ENCODE measurements around the gene EVC2. TPM values are rescaled to one million over a fixed set of nuclear protein-coding genes. Genes with fewer than 3 reads are reported as not detected.

Gene EVC2
- total RNA-seq, 1 experiment from 2014 or later: 3.2 TPM

GRCh38 chr4:5647351-5647750 is 61.0 kb downstream of the EVC2 start:
- no peaks in the 10 kb centered on the region for H3K27me3 ChIP-seq (ENCODE audit: low read length)
- no peak for TF ChIP-seq CTCF (conservative IDR thresholded peaks at IDR 0.05; ENCODE audit: low read depth, low read length)
- no peak for TF ChIP-seq EZH2phosphoT487 (IDR thresholded peaks at IDR 0.05; ENCODE audit: borderline replicate concordance, low read length)
- TF ChIP-seq EZH2 (IDR thresholded peaks at IDR 0.05; ENCODE audit: low read length, unreplicated experiment): no peak
- H4K20me1 ChIP-seq (ENCODE audit: low read length): no peaks in the 10 kb centered on the region
- H3K9ac ChIP-seq (ENCODE audit: low read length): no peak overlapping the region
- no peaks in the 10 kb centered on the region for H3K9me3 ChIP-seq (ENCODE audit: low read length)
- H3K79me2 ChIP-seq (ENCODE audit: low read length): no peaks in the 10 kb centered on the region
- H3F3A ChIP-seq (ENCODE audit: low read length, unreplicated experiment): no peaks in the 10 kb centered on the region
- POLR2A ChIA-PET (ENCODE audit: unreplicated experiment): no interaction called here
- no peak overlapping the region for H3K27ac ChIP-seq (ENCODE audit: low read length)
- DNase-seq: no peak
- CTCF ChIA-PET: no interaction called here
- H3K4me1 ChIP-seq (ENCODE audit: insufficient read depth, low read length): no peaks in the 10 kb centered on the region
- no peaks in the 10 kb centered on the region for H3K36me3 ChIP-seq (ENCODE audit: low read depth, low read length)
- no peaks in the 10 kb centered on the region for H3K9me2 ChIP-seq (replicated peaks; ENCODE audit: low read length)
- no peak overlapping the region for H3K4me3 ChIP-seq (ENCODE audit: low read length)
- H2AFZ ChIP-seq (ENCODE audit: low read length): no peak overlapping the region
- intact Hi-C loops (cut with micrococcal nuclease): no loop called here
- no peak for ATAC-seq
- H3K4me2 ChIP-seq (ENCODE audit: low read length): no peak overlapping the region
- BruUV-seq (replicated peaks): no TSS peak

GRCh38 chr4:5640096-5640495 is 68.3 kb downstream of the EVC2 start:
- CTCF ChIA-PET: no interaction called here
- H4K20me1 ChIP-seq (ENCODE audit: low read length): no peaks in the 10 kb centered on the region
- H3K9ac ChIP-seq (ENCODE audit: low read length): no peak overlapping the region
- BruUV-seq (replicated peaks): no TSS peak
- DNase-seq (no peak), ATAC-seq (no peak)
- no peak overlapping the region for H3K27ac ChIP-seq (ENCODE audit: low read length)
- intact Hi-C loops (cut with micrococcal nuclease): no loop called here
- H3K9me3 ChIP-seq (ENCODE audit: low read length): no peaks in the 10 kb centered on the region
- H3F3A ChIP-seq (ENCODE audit: low read length, unreplicated experiment): no peaks in the 10 kb centered on the region
- H3K79me2 ChIP-seq (ENCODE audit: low read length): no peaks in the 10 kb centered on the region
- H2AFZ ChIP-seq (ENCODE audit: low read length): no peak overlapping the region
- POLR2A ChIA-PET (ENCODE audit: unreplicated experiment): no interaction called here
- H3K4me2 ChIP-seq (ENCODE audit: low read length): no peak overlapping the region
- no peak for TF ChIP-seq EZH2phosphoT487 (IDR thresholded peaks at IDR 0.05; ENCODE audit: borderline replicate concordance, low read length)
- TF ChIP-seq CTCF (conservative IDR thresholded peaks at IDR 0.05; ENCODE audit: low read depth, low read length): no peak
- TF ChIP-seq EZH2 (IDR thresholded peaks at IDR 0.05; ENCODE audit: low read length, unreplicated experiment): no peak
- H3K36me3 ChIP-seq (ENCODE audit: low read depth, low read length): 0 out of 2 replicates have a peak, but pooled peaks cover 3% of the 10 kb centered on the region
- H3K27me3 ChIP-seq (ENCODE audit: low read length): no peaks in the 10 kb centered on the region
- no peaks in the 10 kb centered on the region for H3K9me2 ChIP-seq (replicated peaks; ENCODE audit: low read length)
- H3K4me1 ChIP-seq (ENCODE audit: insufficient read depth, low read length): peaks cover 43% of the 10 kb centered on the region
- H3K4me3 ChIP-seq (ENCODE audit: low read length): no peak overlapping the region

- Histone ChIP-seq H3K9ac (ENCODE audit: low read length) (no peak overlapping the region), H3K9me3 (ENCODE audit: low read length) (no peaks in the 10 kb centered on the region), H3K9me2 (replicated peaks; ENCODE audit: low read length) (no peaks in the 10 kb centered on the region), H3K27ac (ENCODE audit: low read length) (peak overlapping the region; percentile 66), H3K4me1 (ENCODE audit: insufficient read depth, low read length) (peaks cover 48% of the 10 kb centered on the region), H3K79me2 (ENCODE audit: low read length) (no peaks in the 10 kb centered on the region), H4K20me1 (ENCODE audit: low read length) (no peaks in the 10 kb centered on the region), H3K27me3 (ENCODE audit: low read length) (no peaks in the 10 kb centered on the region), H2AFZ (ENCODE audit: low read length) (no peak overlapping the region), H3F3A (ENCODE audit: low read length, unreplicated experiment) (no peaks in the 10 kb centered on the region), H3K4me3 (ENCODE audit: low read length) (no peak overlapping the region), H3K4me2 (ENCODE audit: low read length) (no peak overlapping the region), H3K36me3 (ENCODE audit: low read depth, low read length) (0 out of 2 replicates have a peak, but pooled peaks cover 3% of the 10 kb centered on the region)
- ATAC-seq (no peak), DNase-seq (no peak)
- ChIA-PET POLR2A (ENCODE audit: unreplicated experiment) (no interaction called here), CTCF (no interaction called here)
- TF ChIP-seq CTCF (conservative IDR thresholded peaks at IDR 0.05; ENCODE audit: low read depth, low read length) (no peak), EZH2phosphoT487 (IDR thresholded peaks at IDR 0.05; ENCODE audit: borderline replicate concordance, low read length) (no peak), EZH2 (IDR thresholded peaks at IDR 0.05; ENCODE audit: low read length, unreplicated experiment) (no peak)
- intact Hi-C loops (cut with micrococcal nuclease): loop anchor here (5.0 kb wide), 1 partner anchor 108 kb away; no protein-coding TSS in a partner anchor
- BruUV-seq (replicated peaks): no TSS peak
These were observed 68.8 kb downstream of the EVC2 start for GRCh38 chr4:5639556-5639955.

Data from PC-3 (cell line).